ENCODE measurements around the gene CD3E. TPM values are rescaled to one million over a fixed set of nuclear protein-coding genes. Genes with fewer than 3 reads are reported as not detected.

Gene CD3E
- total and polyA plus RNA-seq, 2 experiments from 2014 or later: not detected

- ATAC-seq: no peak
- no peak for DNase-seq (ENCODE audit: low spot score)
- Mint-ChIP-seq H3K9me3 (no peaks in the 10 kb centered on the region), H3K27ac (no peak overlapping the region), H3K4me3 (no peak overlapping the region), H3K27me3 (ENCODE audit: insufficient read depth, low read depth, poor library complexity) (peaks cover 3% of the 10 kb centered on the region), H3K4me1 (no peaks in the 10 kb centered on the region), H3K36me3 (ENCODE audit: low read depth) (no peaks in the 10 kb centered on the region)
- Histone ChIP-seq H3K36me3 (ENCODE audit: insufficient read depth) (no peaks in the 10 kb centered on the region), H3K27ac (ENCODE audit: low read depth) (no peak overlapping the region), H2AFZ (0 out of 2 replicates have a peak overlapping the region, but pooled peaks have one; percentile 43), H3K9me2 (ENCODE audit: insufficient read depth) (no peaks in the 10 kb centered on the region; the same call in 1 of the 2 replicates), H3K79me2 (replicated peaks; ENCODE audit: insufficient read depth) (no peaks in the 10 kb centered on the region), H3K4me1 (ENCODE audit: insufficient read depth) (no peaks in the 10 kb centered on the region), H3K4me3 (no peak overlapping the region), H4K20me1 (replicated peaks; ENCODE audit: insufficient read depth) (no peaks in the 10 kb centered on the region), H3K27me3 (ENCODE audit: insufficient read depth) (no peaks in the 10 kb centered on the region), H3F3A (replicated peaks; ENCODE audit: low read depth) (no peaks in the 10 kb centered on the region), H3K4me2 (no peak overlapping the region)
- no peak for TF ChIP-seq ZNF114 (CRISPR knock-in tag; IDR thresholded peaks at IDR 0.05)
- TF ChIP-seq, protein P1, sequence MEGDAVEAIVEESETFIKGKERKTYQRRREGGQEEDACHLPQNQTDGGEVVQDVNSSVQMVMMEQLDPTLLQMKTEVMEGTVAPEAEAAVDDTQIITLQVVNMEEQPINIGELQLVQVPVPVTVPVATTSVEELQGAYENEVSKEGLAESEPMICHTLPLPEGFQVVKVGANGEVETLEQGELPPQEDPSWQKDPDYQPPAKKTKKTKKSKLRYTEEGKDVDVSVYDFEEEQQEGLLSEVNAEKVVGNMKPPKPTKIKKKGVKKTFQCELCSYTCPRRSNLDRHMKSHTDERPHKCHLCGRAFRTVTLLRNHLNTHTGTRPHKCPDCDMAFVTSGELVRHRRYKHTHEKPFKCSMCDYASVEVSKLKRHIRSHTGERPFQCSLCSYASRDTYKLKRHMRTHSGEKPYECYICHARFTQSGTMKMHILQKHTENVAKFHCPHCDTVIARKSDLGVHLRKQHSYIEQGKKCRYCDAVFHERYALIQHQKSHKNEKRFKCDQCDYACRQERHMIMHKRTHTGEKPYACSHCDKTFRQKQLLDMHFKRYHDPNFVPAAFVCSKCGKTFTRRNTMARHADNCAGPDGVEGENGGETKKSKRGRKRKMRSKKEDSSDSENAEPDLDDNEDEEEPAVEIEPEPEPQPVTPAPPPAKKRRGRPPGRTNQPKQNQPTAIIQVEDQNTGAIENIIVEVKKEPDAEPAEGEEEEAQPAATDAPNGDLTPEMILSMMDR (conservative IDR thresholded peaks at IDR 0.05; ENCODE audit: low read depth in 2 of 2): no peak
- TF ChIP-seq EZH2 (IDR thresholded peaks at IDR 0.05; ENCODE audit: low read depth, unreplicated experiment): no peak
- TF ChIP-seq ZNF331 (CRISPR knock-in tag; IDR thresholded peaks at IDR 0.05; ENCODE audit: low read depth): no peak
- TF ChIP-seq POLR2AphosphoS5 (IDR thresholded peaks at IDR 0.05; ENCODE audit: low read depth): no peak
- TF ChIP-seq, protein P2, sequence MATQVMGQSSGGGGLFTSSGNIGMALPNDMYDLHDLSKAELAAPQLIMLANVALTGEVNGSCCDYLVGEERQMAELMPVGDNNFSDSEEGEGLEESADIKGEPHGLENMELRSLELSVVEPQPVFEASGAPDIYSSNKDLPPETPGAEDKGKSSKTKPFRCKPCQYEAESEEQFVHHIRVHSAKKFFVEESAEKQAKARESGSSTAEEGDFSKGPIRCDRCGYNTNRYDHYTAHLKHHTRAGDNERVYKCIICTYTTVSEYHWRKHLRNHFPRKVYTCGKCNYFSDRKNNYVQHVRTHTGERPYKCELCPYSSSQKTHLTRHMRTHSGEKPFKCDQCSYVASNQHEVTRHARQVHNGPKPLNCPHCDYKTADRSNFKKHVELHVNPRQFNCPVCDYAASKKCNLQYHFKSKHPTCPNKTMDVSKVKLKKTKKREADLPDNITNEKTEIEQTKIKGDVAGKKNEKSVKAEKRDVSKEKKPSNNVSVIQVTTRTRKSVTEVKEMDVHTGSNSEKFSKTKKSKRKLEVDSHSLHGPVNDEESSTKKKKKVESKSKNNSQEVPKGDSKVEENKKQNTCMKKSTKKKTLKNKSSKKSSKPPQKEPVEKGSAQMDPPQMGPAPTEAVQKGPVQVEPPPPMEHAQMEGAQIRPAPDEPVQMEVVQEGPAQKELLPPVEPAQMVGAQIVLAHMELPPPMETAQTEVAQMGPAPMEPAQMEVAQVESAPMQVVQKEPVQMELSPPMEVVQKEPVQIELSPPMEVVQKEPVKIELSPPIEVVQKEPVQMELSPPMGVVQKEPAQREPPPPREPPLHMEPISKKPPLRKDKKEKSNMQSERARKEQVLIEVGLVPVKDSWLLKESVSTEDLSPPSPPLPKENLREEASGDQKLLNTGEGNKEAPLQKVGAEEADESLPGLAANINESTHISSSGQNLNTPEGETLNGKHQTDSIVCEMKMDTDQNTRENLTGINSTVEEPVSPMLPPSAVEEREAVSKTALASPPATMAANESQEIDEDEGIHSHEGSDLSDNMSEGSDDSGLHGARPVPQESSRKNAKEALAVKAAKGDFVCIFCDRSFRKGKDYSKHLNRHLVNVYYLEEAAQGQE (IDR thresholded peaks at IDR 0.05; ENCODE audit: unreplicated experiment): no peak
- TF ChIP-seq STAT1 (IDR thresholded peaks at IDR 0.05; ENCODE audit: unreplicated experiment): no peak
- TF ChIP-seq, protein P3, sequence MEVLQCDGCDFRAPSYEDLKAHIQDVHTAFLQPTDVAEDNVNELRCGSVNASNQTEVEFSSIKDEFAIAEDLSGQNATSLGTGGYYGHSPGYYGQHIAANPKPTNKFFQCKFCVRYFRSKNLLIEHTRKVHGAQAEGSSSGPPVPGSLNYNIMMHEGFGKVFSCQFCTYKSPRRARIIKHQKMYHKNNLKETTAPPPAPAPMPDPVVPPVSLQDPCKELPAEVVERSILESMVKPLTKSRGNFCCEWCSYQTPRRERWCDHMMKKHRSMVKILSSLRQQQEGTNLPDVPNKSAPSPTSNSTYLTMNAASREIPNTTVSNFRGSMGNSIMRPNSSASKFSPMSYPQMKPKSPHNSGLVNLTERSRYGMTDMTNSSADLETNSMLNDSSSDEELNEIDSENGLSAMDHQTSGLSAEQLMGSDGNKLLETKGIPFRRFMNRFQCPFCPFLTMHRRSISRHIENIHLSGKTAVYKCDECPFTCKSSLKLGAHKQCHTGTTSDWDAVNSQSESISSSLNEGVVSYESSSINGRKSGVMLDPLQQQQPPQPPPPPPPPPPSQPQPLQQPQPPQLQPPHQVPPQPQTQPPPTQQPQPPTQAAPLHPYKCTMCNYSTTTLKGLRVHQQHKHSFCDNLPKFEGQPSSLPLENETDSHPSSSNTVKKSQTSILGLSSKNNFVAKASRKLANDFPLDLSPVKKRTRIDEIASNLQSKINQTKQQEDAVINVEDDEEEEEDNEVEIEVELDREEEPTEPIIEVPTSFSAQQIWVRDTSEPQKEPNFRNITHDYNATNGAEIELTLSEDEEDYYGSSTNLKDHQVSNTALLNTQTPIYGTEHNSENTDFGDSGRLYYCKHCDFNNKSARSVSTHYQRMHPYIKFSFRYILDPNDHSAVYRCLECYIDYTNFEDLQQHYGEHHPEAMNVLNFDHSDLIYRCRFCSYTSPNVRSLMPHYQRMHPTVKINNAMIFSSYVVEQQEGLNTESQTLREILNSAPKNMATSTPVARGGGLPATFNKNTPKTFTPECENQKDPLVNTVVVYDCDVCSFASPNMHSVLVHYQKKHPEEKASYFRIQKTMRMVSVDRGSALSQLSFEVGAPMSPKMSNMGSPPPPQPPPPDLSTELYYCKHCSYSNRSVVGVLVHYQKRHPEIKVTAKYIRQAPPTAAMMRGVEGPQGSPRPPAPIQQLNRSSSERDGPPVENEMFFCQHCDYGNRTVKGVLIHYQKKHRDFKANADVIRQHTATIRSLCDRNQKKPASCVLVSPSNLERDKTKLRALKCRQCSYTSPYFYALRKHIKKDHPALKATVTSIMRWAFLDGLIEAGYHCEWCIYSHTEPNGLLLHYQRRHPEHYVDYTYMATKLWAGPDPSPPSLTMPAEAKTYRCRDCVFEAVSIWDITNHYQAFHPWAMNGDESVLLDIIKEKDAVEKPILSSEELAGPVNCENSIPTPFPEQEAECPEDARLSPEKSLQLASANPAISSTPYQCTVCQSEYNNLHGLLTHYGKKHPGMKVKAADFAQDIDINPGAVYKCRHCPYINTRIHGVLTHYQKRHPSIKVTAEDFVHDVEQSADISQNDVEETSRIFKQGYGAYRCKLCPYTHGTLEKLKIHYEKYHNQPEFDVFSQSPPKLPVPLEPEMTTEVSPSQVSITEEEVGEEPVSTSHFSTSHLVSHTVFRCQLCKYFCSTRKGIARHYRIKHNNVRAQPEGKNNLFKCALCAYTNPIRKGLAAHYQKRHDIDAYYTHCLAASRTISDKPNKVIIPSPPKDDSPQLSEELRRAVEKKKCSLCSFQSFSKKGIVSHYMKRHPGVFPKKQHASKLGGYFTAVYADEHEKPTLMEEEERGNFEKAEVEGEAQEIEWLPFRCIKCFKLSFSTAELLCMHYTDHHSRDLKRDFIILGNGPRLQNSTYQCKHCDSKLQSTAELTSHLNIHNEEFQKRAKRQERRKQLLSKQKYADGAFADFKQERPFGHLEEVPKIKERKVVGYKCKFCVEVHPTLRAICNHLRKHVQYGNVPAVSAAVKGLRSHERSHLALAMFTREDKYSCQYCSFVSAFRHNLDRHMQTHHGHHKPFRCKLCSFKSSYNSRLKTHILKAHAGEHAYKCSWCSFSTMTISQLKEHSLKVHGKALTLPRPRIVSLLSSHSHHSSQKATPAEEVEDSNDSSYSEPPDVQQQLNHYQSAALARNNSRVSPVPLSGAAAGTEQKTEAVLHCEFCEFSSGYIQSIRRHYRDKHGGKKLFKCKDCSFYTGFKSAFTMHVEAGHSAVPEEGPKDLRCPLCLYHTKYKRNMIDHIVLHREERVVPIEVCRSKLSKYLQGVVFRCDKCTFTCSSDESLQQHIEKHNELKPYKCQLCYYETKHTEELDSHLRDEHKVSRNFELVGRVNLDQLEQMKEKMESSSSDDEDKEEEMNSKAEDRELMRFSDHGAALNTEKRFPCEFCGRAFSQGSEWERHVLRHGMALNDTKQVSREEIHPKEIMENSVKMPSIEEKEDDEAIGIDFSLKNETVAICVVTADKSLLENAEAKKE (CRISPR knock-in tag; IDR thresholded peaks at IDR 0.05): no peak
- TF ChIP-seq CREB1 (CRISPR knock-in tag; IDR thresholded peaks at IDR 0.05; ENCODE audit: low read depth): no peak
- no peak for TF ChIP-seq NANOG (IDR thresholded peaks at IDR 0.05; ENCODE audit: borderline replicate concordance)
- TF ChIP-seq JUNB (IDR thresholded peaks at IDR 0.05; ENCODE audit: unreplicated experiment): no peak
- TF ChIP-seq, protein P4, sequence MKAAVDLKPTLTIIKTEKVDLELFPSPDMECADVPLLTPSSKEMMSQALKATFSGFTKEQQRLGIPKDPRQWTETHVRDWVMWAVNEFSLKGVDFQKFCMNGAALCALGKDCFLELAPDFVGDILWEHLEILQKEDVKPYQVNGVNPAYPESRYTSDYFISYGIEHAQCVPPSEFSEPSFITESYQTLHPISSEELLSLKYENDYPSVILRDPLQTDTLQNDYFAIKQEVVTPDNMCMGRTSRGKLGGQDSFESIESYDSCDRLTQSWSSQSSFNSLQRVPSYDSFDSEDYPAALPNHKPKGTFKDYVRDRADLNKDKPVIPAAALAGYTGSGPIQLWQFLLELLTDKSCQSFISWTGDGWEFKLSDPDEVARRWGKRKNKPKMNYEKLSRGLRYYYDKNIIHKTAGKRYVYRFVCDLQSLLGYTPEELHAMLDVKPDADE (IDR thresholded peaks at IDR 0.05): no peak
- no peak for TF ChIP-seq EZH2phosphoT487 (IDR thresholded peaks at IDR 0.05; ENCODE audit: unreplicated experiment)
Observed at GRCh38 chr11:118276422-118276821, 28.1 kb upstream of the CD3E start.
